GM12878 (cell line): ENCODE data around the gene TARP.

Experiments
- CHD4 ChIP-seq: fragments of 200-600 bp; sonication (generic); IDR thresholded peaks from 2 replicates; pipeline ENCODE4 v1.6.1; 2016; ENCODE audit warnings: mild to moderate bottlenecking
- CTCF ChIP-seq, 3 experiments: IDR thresholded peaks in 2 of 3; conservative IDR thresholded peaks in 1 of 3; 2 replicates each; pipeline ENCODE4 v1.5.1; 2011; ENCODE audit warnings: low read depth in 3 of 3, low read length in 3 of 3, mild to moderate bottlenecking in 3 of 3, control low read depth in 2 of 3, moderate library complexity in 2 of 3, inconsistent platforms in 1 of 3, mixed read lengths in 1 of 3; ENCODE audit not compliant: control insufficient read depth in 2 of 3, insufficient read depth in 1 of 3; ENCODE audit errors: extremely low read depth in 1 of 3
- E2F4 ChIP-seq: IDR thresholded peaks from 2 replicates; pipeline ENCODE4 v1.6.1; 2012; ENCODE audit warnings: low read depth, low read length, improper control_type of control experiment
- E4F1 ChIP-seq: fragments of 450-650 bp; IDR thresholded peaks from 2 replicates; pipeline ENCODE4 v1.6.1; 2018; ENCODE audit warnings: borderline replicate concordance, mild to moderate bottlenecking; ENCODE audit not compliant: partially characterized antibody
- IRF5 ChIP-seq: fragments of 450-650 bp; IDR thresholded peaks from 2 replicates; pipeline ENCODE4 v1.6.1; 2017; ENCODE audit warnings: borderline replicate concordance
- MEF2A ChIP-seq: IDR thresholded peaks from 2 replicates; pipeline ENCODE4 v1.6.1; 2011; ENCODE audit warnings: low read depth, mild to moderate bottlenecking, low read length, moderate library complexity; ENCODE audit not compliant: insufficient read depth
- PAX5 ChIP-seq: IDR thresholded peaks from 2 replicates; pipeline ENCODE4 v1.6.1; 2011; ENCODE audit warnings: low read depth, low read length, borderline replicate concordance
- REST ChIP-seq: IDR thresholded peaks from 2 replicates; pipeline ENCODE4 v1.6.1; 2012; ENCODE audit warnings: mild to moderate bottlenecking, low read depth, low read length
- SUZ12 ChIP-seq: fragments of 200-600 bp; sonication (generic); IDR thresholded peaks from one replicate; pipeline ENCODE4 v1.6.1; 2018; ENCODE audit warnings: antibody characterized with exemption, mild to moderate bottlenecking; ENCODE audit not compliant: unreplicated experiment

TARP gene

GRCh38 chr7:38321967-38322366 lies 48.5 kb upstream of the TARP start (continued):
- TF ChIP-seq IRF5 (no peak), SUZ12 (no peak), PAX5 (no peak), MEF2A (no peak), REST (no peak), CTCF (IDR thresholded peaks at IDR 0.05 in 2 of 3, conservative IDR thresholded peaks at IDR 0.05 in 1 of 3; ENCODE audit: control insufficient read depth in 2 of 3, extremely low read depth in 1 of 3, insufficient read depth in 1 of 3, low read depth in 3 of 3, low read length in 3 of 3) (no peak), CHD4 (no peak), E4F1 (no peak), E2F4 (no peak)
- TF ChIP-seq, all 136 proteins: peak for 0
